GM18498 (cell line): ENCODE results near the gene NUCB1.
"Not testable (repeated sequence)": the region's sequence is repeated elsewhere in the genome, so short reads cannot be mapped to it uniquely, and the experiment has no call there.

Experiments
- ATAC-seq: cut with Tn5 transposase; IDR thresholded peaks from one replicate; pipeline ENCODE4 v1.9.1; 2021; ENCODE audit warnings: mild to moderate bottlenecking, moderate library complexity; ENCODE audit not compliant: unreplicated experiment

Gene NUCB1

GRCh38 chr19:48902291-48902690, 2.2 kb downstream of the NUCB1 start:
- ATAC-seq: not testable (repeated sequence)

- not testable (repeated sequence) for ATAC-seq
Measured at GRCh38 chr19:48903788-48904187, 3.7 kb downstream of the NUCB1 start.

GRCh38 chr19:48905664-48906063, 5.6 kb downstream of the NUCB1 start:
- ATAC-seq: no peak

DNA sequence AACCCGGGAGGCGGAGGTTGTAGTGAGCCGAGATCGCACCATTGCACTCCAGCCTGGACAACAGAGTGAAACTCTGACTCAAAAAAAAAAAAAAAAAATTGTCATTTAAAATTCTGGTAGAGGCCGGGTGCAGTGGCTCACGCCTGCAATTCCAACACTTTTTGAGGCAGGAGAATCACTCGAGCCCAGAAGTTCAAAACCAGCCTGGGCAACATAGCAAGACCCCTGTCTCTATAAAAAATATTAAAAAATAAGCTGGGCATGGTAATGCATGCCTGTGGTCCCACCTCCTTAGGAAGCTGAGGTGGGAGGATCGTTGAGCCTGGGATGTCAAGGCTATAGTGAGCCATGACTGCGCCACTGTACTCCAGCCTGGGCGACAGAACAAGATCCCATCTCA, 6.2 kb downstream of the NUCB1 start:
- no peak for ATAC-seq

DNA sequence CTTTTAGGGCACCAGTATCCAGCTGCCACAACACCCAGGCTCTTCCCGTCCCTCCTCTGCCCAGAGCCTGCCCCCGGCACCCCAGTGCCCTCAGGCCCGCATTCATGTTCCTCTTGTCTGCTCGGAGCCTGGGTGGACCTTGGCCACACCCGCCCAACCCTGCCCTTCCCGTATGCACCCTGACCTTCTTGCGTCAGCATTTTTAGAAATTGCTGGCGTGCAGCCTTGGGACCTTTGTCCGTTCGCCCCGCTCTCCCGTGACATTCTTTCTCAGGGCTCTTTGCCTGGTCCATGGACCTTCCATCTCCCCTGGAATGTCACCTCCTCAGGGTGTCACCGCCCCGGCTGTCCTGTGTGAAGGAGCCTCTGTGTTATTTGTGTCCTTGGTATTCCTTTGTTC, 7.6 kb downstream of the NUCB1 start:
- ATAC-seq: no peak

DNA sequence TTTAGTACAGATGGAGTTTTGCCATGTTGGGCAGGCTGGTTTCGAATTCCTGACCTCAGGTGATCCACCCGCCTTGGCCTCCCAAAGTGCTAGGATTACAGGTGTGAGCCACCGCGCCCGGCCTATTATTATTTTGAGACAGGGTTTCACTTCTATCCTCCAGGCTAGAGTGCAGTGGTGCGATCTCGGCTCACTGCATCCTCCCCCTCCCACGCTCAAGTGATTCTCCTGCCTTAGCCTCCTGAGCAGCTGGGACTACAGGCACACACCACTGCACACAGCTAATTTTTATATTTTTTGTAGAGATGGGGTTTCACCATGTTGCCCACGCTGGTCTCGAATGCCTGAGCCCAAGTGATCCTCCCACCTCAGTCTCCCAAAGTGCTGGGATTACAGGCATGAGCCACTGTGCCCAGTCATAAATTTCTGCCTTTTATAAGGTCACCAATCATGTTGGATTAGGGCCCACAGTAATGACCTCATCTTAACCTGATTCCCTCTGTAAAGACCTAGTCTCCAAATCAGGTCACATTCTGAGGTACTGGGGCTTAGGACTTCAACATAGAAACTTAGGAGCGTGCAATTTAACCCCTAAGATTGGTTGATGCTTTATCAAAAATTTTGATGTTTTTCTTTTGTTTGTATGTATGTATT, 9.4 kb downstream of the NUCB1 start:
- not testable (repeated sequence) for ATAC-seq

- ATAC-seq: no peak
Measured at GRCh38 chr19:48910803-48911202, 10.7 kb downstream of the NUCB1 start.

DNA sequence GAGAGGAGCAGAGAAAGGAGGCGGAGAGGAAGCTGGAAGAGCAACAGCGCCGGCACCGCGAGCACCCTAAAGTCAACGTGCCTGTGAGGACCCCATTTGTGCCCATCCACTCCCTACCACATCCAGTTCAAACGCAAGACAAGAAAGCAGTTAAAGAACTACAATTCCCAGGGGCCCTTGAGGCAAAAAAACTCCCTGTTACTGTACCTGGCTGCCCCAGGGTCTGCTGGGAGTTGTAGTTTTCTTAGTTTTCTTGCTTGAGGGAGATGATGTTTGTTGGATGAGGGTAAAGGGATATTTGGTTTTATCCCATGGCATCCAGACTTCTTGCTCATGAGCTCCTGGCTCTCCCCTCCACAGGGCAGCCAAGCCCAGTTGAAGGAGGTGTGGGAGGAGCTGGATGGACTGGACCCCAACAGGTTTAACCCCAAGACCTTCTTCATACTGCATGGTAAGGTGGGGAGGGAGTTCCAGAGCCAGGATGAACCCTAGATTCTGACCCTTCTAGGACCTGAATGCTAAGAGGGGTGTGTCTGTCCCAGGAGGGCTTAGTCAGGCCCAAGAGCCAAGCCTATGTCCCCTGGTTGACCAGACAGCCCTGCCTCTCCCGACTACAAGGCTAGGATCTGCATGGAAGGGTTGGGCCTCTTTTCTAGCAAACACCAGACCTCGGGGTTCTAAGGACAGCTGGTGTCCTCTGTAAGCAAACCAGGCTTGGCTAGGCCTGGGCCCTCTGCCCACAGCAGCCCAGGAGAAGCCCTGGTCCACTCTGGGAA, 13.2 kb downstream of the NUCB1 start:
- ATAC-seq: no peak

DNA sequence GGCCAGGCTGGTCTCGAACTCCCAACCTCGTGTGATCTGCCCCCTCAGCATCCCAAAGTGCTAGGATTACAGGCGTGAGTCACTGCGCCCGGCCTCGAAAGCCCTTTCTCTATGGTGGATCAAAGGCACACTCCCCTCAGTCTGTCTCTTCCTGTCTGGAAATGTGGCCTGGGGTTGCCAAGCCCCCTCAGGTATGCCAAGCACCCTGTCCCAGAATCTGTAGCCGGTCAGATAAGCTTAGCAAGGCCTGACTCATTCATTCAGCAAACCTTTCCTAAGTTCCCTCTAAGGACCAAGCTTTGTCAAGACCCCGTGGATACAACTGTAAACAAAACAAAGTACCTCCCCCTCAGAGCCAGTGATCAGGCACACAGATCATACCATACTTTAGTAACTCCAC, 14.1 kb downstream of the NUCB1 start:
- no peak for ATAC-seq

GRCh38 chr19:48915757-48916156, 15.6 kb downstream of the NUCB1 start:
- ATAC-seq: no peak

DNA sequence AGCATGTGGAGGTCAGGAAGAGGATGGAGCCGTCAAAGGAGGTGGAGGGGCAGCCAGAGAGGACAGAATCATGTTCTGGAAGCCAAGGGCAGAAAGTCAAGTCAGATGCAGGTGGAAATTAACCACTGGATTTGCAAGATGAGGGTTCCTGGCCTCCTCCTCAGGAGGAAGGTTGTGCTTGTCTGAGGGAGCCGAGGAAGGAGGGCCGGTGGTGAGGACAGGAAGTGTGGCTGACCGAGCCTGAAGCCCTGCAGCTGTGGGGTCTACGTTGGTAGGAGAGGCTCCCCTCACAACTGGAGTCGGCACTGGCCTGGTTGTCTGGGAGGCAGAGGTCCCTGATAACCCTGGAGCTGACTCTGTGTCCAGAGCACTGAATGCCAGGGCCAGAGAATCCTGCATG, 18.0 kb downstream of the NUCB1 start:
- no peak for ATAC-seq

DNA sequence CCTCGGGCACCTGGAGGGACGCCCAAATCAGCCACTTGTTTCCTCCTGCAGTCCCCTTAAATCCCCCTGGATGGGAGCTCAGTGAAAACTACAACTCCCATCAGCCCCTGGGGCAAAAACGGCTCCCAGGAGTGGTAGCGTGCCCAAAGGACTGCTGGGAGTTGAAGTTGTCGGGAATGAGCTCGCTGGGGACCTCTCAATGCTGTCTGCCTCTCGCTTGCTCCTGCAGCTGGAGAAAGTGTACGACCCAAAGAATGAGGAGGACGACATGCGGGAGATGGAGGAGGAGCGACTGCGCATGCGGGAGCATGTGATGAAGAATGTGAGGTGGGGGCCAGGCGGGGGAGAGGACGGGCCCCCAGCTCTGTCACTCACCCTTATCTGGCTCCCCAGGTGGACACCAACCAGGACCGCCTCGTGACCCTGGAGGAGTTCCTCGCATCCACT, 18.7 kb downstream of the NUCB1 start:
- ATAC-seq: no peak

GRCh38 chr19:48919271-48919670, 19.2 kb downstream of the NUCB1 start:
- ATAC-seq: not testable (repeated sequence)

DNA sequence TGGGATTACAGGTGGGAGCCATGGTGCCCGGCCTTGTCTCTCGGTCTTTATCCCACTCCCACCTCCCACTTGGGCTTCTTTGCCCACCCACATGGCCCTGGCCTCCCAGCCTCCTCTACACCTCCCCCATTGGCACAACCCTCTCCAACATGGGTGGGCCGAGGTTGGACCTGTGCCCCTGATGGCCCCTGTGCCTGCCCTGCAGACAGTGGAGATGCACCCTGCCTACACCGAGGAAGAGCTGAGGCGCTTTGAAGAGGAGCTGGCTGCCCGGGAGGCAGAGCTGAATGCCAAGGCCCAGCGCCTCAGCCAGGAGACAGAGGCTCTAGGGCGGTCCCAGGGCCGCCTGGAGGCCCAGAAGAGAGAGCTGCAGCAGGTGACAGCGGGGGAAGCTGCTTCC, 20.8 kb downstream of the NUCB1 start:
- ATAC-seq: no peak

- no peak for ATAC-seq
Measured at GRCh38 chr19:48921721-48922500, 21.8 kb downstream of the NUCB1 start.

DNA sequence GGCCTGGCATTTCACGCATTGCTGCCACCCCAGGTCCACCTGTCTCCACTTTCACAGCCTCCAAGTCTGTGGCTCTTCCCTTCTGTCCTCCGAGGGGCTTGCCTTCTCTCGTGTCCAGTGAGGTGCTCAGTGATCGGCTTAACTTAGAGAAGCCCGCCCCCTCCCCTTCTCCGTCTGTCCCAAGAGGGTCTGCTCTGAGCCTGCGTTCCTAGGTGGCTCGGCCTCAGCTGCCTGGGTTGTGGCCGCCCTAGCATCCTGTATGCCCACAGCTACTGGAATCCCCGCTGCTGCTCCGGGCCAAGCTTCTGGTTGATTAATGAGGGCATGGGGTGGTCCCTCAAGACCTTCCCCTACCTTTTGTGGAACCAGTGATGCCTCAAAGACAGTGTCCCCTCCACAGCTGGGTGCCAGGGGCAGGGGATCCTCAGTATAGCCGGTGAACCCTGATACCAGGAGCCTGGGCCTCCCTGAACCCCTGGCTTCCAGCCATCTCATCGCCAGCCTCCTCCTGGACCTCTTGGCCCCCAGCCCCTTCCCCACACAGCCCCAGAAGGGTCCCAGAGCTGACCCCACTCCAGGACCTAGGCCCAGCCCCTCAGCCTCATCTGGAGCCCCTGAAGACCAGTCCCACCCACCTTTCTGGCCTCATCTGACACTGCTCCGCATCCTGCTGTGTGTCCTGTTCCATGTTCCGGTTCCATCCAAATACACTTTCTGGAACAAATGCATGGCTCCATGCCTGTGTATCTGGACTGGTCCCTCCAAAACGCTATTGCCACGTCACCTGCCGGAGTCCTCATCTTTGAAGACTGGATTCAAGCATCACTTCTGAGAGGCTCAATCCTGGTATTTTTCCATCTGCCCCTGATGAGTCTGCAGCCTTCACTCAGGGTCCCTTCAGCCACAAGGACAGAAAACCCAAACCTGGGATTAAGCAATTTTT, 22.7 kb downstream of the NUCB1 start:
- no peak for ATAC-seq

DNA sequence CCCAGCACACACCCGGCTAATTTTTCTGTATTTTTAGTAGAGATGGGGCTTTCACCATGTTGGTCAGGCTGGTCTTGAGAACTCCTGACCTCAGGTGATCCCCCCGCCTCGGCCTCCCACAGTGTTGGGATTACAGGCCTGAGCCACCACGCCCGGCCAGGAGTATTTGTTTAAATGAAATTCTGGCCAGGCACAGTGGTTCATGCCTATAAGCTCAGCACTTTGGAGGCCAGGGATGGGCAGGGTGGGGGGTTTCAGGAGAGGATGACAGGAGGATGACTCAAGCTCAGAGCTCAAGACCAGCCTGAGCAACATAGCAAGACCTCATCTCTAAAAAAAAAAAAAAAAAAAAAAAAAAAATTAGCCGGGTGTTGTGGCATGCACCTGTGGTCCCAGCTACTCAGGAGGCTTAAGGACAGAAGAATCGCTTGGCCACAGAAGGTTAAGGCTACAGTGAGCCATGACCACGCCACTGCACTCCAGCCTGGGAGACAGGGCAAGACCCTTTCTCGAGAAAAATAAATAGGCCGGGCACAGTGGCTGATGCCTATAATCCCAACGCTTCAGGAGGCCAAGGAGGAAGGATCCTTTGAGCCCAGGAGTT, 25.2 kb downstream of the NUCB1 start:
- ATAC-seq: no peak

DNA sequence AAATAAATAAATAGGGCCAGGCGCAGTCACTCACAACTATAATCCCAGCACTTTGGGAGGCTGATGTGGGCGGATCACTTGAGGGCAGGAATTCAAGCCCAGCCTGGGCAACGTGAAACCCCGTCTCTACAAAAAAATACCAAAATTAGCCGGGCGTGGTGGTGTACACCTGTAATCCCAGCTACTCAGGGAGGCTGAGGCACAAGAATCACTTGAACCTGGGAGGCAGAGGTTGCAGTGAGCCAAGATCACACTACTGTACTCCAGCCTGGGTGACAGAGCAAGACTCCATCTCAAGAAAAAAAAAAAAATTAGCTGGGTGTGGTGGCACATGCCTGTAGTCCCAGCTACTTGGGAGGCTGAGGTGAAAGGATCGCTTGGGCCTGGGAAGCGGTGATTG, 25.8 kb downstream of the NUCB1 start:
- not testable (repeated sequence) for ATAC-seq

DNA sequence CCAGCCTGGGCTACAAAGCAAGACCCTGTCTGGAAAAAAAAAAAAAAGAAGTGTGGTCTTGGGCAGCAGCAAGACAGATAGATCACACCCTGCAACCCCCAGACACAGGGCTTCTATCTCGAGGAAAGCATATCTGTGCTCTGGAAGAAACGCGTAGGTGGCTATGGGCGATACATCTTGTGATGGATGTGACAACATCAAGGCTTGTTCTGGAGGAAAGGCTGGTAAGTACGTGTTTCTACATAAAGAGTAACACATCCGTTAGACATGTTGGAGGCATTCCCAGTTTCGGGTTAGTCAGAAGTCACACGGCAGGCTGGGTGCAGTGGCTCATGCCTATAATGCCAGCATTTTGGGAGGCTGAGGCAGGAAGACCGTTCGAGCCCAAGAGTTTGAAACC, 26.8 kb downstream of the NUCB1 start:
- no peak for ATAC-seq

DNA sequence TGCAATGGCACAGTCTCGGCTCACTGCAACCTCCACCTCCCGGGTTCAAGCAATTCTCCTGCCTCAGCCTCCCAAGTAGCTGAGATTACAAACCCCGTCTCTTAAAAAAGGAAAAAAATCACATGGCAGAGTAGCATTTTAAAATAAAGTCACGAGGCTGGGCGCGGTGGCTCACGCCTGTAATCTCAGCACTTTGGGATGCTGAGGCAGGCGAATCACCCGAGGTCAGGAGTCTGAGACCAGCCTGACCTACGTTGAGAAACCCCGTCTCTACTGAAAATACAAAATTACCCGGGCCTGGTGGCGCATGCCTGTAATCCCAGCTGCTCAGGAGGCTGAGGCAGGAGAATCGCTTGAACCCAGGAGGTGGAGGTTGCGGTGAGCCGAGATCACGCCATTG, 27.6 kb downstream of the NUCB1 start:
- ATAC-seq: not testable (repeated sequence)
